ENCODE data around the gene PIK3IP1.

PIK3IP1 gene

DNA sequence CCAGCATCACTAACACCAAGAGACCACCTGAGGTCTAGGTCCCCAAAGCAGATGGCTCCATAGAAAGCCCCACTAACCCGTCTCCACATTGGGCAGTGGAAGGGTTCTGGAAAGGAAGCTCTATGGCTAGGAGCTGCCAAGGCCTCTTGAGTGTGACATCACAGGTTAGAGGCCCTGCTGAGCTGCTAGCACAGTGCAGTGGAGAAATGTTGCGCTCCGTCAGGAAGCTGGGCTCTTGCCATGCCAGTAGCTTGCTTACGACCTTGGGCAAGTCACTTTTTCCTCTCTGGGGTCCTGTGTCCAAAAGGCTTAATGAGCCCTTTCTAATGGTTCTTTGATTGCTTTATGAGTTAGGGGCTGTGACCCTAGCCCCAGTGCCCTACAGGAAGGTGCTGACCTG is 10.6 kb downstream of the PIK3IP1 start:
- no peak overlapping the region for H3K4me3 ChIP-seq (ENCODE audit: low read depth, low read length)
- no peak for DNase-seq (ENCODE audit: low read depth, low spot score)
- TF ChIP-seq, protein P1, sequence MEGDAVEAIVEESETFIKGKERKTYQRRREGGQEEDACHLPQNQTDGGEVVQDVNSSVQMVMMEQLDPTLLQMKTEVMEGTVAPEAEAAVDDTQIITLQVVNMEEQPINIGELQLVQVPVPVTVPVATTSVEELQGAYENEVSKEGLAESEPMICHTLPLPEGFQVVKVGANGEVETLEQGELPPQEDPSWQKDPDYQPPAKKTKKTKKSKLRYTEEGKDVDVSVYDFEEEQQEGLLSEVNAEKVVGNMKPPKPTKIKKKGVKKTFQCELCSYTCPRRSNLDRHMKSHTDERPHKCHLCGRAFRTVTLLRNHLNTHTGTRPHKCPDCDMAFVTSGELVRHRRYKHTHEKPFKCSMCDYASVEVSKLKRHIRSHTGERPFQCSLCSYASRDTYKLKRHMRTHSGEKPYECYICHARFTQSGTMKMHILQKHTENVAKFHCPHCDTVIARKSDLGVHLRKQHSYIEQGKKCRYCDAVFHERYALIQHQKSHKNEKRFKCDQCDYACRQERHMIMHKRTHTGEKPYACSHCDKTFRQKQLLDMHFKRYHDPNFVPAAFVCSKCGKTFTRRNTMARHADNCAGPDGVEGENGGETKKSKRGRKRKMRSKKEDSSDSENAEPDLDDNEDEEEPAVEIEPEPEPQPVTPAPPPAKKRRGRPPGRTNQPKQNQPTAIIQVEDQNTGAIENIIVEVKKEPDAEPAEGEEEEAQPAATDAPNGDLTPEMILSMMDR (IDR thresholded peaks at IDR 0.05; ENCODE audit: low read depth, low read length) = no peak
- in situ Hi-C loops (cut with HindIII; ENCODE audit: low sequenced_read_pairs) = no loop called here

DNA sequence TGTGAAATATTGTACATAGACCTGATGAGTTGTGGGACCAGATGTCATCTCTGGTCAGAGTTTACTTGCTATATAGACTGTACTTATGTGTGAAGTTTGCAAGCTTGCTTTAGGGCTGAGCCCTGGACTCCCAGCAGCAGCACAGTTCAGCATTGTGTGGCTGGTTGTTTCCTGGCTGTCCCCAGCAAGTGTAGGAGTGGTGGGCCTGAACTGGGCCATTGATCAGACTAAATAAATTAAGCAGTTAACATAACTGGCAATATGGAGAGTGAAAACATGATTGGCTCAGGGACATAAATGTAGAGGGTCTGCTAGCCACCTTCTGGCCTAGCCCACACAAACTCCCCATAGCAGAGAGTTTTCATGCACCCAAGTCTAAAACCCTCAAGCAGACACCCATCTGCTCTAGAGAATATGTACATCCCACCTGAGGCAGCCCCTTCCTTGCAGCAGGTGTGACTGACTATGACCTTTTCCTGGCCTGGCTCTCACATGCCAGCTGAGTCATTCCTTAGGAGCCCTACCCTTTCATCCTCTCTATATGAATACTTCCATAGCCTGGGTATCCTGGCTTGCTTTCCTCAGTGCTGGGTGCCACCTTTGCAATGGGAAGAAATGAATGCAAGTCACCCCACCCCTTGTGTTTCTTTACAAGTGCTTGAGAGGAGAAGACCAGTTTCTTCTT is 12.3 kb downstream of the PIK3IP1 start:
- in situ Hi-C loops (cut with HindIII; ENCODE audit: low sequenced_read_pairs) = no loop called here
- H3K4me3 ChIP-seq (ENCODE audit: low read depth, low read length) = no peak overlapping the region
- DNase-seq (ENCODE audit: low read depth, low spot score) = no peak
- TF ChIP-seq, protein P1 (IDR thresholded peaks at IDR 0.05; ENCODE audit: low read depth, low read length) = no peak

DNA sequence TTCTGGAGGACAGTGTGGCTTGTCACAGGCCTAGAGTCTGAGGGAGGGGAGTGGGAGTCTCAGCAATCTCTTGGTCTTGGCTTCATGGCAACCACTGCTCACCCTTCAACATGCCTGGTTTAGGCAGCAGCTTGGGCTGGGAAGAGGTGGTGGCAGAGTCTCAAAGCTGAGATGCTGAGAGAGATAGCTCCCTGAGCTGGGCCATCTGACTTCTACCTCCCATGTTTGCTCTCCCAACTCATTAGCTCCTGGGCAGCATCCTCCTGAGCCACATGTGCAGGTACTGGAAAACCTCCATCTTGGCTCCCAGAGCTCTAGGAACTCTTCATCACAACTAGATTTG is 13.0 kb downstream of the PIK3IP1 start:
- no peak for DNase-seq (ENCODE audit: low read depth, low spot score)
- H3K4me3 ChIP-seq (ENCODE audit: low read depth, low read length) = no peak overlapping the region
- TF ChIP-seq, protein P1 (IDR thresholded peaks at IDR 0.05; ENCODE audit: low read depth, low read length) = no peak
- in situ Hi-C loops (cut with HindIII; ENCODE audit: low sequenced_read_pairs) = no loop called here

DNA sequence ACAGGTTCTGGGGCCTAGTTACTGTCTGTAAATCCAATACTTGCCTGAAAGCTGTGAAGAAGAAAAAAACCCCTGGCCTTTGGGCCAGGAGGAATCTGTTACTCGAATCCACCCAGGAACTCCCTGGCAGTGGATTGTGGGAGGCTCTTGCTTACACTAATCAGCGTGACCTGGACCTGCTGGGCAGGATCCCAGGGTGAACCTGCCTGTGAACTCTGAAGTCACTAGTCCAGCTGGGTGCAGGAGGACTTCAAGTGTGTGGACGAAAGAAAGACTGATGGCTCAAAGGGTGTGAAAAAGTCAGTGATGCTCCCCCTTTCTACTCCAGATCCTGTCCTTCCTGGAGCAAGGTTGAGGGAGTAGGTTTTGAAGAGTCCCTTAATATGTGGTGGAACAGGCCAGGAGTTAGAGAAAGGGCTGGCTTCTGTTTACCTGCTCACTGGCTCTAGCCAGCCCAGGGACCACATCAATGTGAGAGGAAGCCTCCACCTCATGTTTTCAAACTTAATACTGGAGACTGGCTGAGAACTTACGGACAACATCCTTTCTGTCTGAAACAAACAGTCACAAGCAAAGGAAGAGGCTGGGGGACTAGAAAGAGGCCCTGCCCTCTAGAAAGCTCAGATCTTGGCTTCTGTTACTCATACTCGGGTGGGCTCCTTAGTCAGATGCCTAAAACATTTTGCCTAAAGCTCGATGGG is 13.5 kb downstream of the PIK3IP1 start:
- no peak for DNase-seq (ENCODE audit: low read depth, low spot score)
- TF ChIP-seq, protein P1 (IDR thresholded peaks at IDR 0.05; ENCODE audit: low read depth, low read length) = no peak
- in situ Hi-C loops (cut with HindIII; ENCODE audit: low sequenced_read_pairs) = no loop called here
- H3K4me3 ChIP-seq (ENCODE audit: low read depth, low read length) = no peak overlapping the region

DNA sequence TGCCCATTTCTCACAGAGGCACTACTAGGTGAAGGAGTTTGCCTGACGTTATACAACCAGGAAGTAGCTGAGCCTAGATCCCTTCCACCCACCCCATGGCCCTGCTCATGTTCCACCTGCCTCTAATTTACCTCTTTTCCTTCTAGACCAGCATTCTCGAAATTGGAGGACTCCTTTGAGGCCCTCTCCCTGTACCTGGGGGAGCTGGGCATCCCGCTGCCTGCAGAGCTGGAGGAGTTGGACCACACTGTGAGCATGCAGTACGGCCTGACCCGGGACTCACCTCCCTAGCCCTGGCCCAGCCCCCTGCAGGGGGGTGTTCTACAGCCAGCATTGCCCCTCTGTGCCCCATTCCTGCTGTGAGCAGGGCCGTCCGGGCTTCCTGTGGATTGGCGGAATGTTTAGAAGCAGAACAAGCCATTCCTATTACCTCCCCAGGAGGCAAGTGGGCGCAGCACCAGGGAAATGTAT is 14.1 kb downstream of the PIK3IP1 start:
- TF ChIP-seq, protein P1 (IDR thresholded peaks at IDR 0.05; ENCODE audit: low read depth, low read length) = no peak
- in situ Hi-C loops (cut with HindIII; ENCODE audit: low sequenced_read_pairs) = no loop called here
- no peak overlapping the region for H3K4me3 ChIP-seq (ENCODE audit: low read depth, low read length)
- DNase-seq (ENCODE audit: low read depth, low spot score) = no peak

DNA sequence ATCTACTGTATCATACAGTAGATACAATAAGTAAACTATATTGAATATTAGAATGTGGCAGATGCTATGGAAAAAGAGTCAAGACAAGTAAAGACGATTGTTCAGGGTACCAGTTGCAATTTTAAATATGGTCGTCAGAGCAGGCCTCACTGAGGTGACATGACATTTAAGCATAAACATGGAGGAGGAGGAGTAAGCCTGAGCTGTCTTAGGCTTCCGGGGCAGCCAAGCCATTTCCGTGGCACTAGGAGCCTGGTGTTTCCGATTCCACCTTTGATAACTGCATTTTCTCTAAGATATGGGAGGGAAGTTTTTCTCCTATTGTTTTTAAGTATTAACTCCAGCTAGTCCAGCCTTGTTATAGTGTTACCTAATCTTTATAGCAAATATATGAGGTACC is 14.5 kb downstream of the PIK3IP1 start:
- in situ Hi-C loops (cut with HindIII; ENCODE audit: low sequenced_read_pairs) = no loop called here
- TF ChIP-seq, protein P1 (IDR thresholded peaks at IDR 0.05; ENCODE audit: low read depth, low read length) = no peak
- H3K4me3 ChIP-seq (ENCODE audit: low read depth, low read length) = no peak overlapping the region
- no peak for DNase-seq (ENCODE audit: low read depth, low spot score)
